ENCODE measurements around the gene PRKN.

DNA sequence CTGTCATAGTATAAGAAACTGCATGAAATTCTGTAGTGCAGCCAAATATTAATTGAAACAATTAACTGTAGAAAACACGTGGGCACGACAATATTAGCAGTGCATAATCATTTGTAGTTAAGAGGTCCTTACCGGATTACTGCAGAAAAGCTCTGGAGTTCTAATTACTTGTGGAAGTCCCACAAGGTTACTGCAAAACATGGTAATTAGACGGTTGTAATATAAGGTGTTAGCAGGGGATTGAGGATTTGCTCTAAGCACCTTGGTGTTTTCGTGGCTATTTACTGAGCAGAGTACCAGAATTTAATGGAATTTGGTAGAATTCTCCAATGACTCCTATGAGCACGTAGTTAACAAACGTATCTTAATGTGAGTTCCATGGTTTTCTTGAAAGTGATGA is 980.1 kb downstream of the PRKN start:
- TF ChIP-seq, protein P1, sequence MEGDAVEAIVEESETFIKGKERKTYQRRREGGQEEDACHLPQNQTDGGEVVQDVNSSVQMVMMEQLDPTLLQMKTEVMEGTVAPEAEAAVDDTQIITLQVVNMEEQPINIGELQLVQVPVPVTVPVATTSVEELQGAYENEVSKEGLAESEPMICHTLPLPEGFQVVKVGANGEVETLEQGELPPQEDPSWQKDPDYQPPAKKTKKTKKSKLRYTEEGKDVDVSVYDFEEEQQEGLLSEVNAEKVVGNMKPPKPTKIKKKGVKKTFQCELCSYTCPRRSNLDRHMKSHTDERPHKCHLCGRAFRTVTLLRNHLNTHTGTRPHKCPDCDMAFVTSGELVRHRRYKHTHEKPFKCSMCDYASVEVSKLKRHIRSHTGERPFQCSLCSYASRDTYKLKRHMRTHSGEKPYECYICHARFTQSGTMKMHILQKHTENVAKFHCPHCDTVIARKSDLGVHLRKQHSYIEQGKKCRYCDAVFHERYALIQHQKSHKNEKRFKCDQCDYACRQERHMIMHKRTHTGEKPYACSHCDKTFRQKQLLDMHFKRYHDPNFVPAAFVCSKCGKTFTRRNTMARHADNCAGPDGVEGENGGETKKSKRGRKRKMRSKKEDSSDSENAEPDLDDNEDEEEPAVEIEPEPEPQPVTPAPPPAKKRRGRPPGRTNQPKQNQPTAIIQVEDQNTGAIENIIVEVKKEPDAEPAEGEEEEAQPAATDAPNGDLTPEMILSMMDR (IDR thresholded peaks at IDR 0.05), result no peak
- TF ChIP-seq POLR2A (IDR thresholded peaks at IDR 0.05), result no peak
- TF ChIP-seq POLR2AphosphoS5 (IDR thresholded peaks at IDR 0.05), result no peak
- TF ChIP-seq EP300 (IDR thresholded peaks at IDR 0.05; ENCODE audit: low read depth), result no peak
